DND-41 (cell line): ENCODE results near the gene ARRB2.

Experiments used
- ATAC-seq: fragments of 200-7000 bp; cut with Tn5 transposase; 3 replicates; pipeline ENCODE4 v1.9.1; 2021; ENCODE audit warnings: low read depth; ENCODE audit not compliant: insufficient read depth
- DNase-seq: peaks from one replicate; pipeline ENCODE4 v3.0.0-alpha.2; 2020
- H2AFZ ChIP-seq: 2 replicates; pipeline ENCODE4 v1.6.0; 2012; ENCODE audit warnings: low read depth, low read length
- H3K27ac ChIP-seq: 2 replicates; pipeline ENCODE4 v1.5.1; 2012; ENCODE audit warnings: low read length, inconsistent platforms
- H3K27me3 ChIP-seq: fragments of 200-600 bp; sonication (generic); 2 replicates; pipeline ENCODE4 v1.6.0; 2012; ENCODE audit warnings: low read length, mild to moderate bottlenecking, inconsistent platforms; ENCODE audit not compliant: insufficient read depth, poor library complexity
- H3K36me3 ChIP-seq: 2 replicates; pipeline ENCODE4 v1.5.1; 2012; ENCODE audit warnings: low read length, inconsistent platforms; ENCODE audit not compliant: insufficient read depth
- H3K4me1 ChIP-seq: 2 replicates; pipeline ENCODE4 v1.5.1; 2012; ENCODE audit warnings: mild to moderate bottlenecking, low read length; ENCODE audit not compliant: insufficient read depth
- H3K4me2 ChIP-seq: 2 replicates; pipeline ENCODE4 v1.6.0; 2012; ENCODE audit warnings: mild to moderate bottlenecking, moderate library complexity, low read length, inconsistent platforms; ENCODE audit not compliant: insufficient read depth
- H3K4me3 ChIP-seq, 2 experiments: fragments of 200-600 bp in 1 of 2; shearing (Covaris generic) in 1 of 2; 2 replicates each; pipeline ENCODE4 v1.5.1; 2012 to 2016; ENCODE audit warnings: inconsistent platforms in 2 of 2, low read length in 2 of 2, mild to moderate bottlenecking in 2 of 2, low read depth in 1 of 2, moderate library complexity in 1 of 2
- H3K79me2 ChIP-seq: 2 replicates; pipeline ENCODE4 v1.6.0; 2012; ENCODE audit warnings: low read length, inconsistent platforms; ENCODE audit not compliant: insufficient read depth
- H3K9ac ChIP-seq: 2 replicates; pipeline ENCODE4 v1.6.0; 2012; ENCODE audit warnings: low read depth, mild to moderate bottlenecking, inconsistent platforms, low read length, moderate library complexity
- H3K9me3 ChIP-seq: 2 replicates; pipeline ENCODE4 v1.5.1; 2012; ENCODE audit warnings: low read length, moderate library complexity, mild to moderate bottlenecking, inconsistent platforms; ENCODE audit not compliant: insufficient read depth, severe bottlenecking
- H4K20me1 ChIP-seq: 2 replicates; pipeline ENCODE4 v1.6.0; 2012; ENCODE audit warnings: low read length; ENCODE audit not compliant: insufficient read depth
- EZH2 ChIP-seq: IDR thresholded peaks from 3 replicates; pipeline ENCODE4 v1.6.1; 2012; ENCODE audit warnings: borderline replicate concordance, low read depth, mild to moderate bottlenecking, moderate library complexity, low read length, inconsistent platforms; ENCODE audit not compliant: severe bottlenecking
- TF ChIP-seq, protein P1 (sequence below): IDR thresholded peaks from 2 replicates; pipeline ENCODE4 v1.5.1; 2012; ENCODE audit warnings: borderline replicate concordance, low read length, moderate library complexity, mild to moderate bottlenecking; ENCODE audit not compliant: poor library complexity, severe bottlenecking; ENCODE audit errors: extremely low read depth

The ARRB2 gene

DNA sequence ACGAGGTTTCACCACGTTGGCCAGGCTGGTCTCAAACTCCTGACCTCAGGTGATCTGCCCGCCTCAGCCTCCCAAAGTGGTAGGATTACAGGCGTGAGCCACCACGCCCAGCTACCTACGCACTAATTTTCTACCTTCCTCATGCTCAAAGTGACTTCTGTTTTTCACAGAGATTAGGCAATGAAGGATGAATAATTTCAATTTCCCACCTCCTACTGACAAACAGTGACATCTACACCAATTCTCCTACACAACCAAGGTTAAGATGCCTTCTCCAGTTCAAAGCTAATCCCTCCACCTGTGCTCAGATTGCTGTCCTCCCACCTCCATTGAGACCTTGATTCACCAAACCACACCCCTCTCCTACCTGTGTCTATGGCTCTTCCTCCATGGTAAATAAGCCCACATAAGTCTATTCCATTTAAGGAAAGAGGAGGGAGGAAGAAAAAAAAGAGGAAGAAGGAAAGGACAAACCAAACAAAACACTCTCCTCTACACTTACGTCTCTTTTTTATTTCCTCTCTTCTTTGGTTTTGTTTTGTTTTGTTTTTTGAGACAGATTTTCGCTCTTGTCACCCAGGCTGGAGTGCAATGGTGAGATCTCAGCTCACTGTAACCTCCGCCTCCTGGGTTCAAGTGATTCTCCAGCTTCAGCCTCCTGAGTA lies 15.3 kb downstream of the ARRB2 start:
- H3K9ac ChIP-seq: no peak overlapping the region
- peaks cover under 1% of the 10 kb centered on the region; the same call in 1 of the 2 replicates for H3K36me3 ChIP-seq
- no peaks in the 10 kb centered on the region for H4K20me1 ChIP-seq
- no peak overlapping the region for H2AFZ ChIP-seq
- peaks cover 6% of the 10 kb centered on the region for H3K4me1 ChIP-seq
- no peak overlapping the region for H3K4me3 ChIP-seq
- no peak overlapping the region for H3K4me2 ChIP-seq
- no peak for DNase-seq
- no peaks in the 10 kb centered on the region for H3K79me2 ChIP-seq
- no peak for TF ChIP-seq EZH2
- TF ChIP-seq, protein P1, sequence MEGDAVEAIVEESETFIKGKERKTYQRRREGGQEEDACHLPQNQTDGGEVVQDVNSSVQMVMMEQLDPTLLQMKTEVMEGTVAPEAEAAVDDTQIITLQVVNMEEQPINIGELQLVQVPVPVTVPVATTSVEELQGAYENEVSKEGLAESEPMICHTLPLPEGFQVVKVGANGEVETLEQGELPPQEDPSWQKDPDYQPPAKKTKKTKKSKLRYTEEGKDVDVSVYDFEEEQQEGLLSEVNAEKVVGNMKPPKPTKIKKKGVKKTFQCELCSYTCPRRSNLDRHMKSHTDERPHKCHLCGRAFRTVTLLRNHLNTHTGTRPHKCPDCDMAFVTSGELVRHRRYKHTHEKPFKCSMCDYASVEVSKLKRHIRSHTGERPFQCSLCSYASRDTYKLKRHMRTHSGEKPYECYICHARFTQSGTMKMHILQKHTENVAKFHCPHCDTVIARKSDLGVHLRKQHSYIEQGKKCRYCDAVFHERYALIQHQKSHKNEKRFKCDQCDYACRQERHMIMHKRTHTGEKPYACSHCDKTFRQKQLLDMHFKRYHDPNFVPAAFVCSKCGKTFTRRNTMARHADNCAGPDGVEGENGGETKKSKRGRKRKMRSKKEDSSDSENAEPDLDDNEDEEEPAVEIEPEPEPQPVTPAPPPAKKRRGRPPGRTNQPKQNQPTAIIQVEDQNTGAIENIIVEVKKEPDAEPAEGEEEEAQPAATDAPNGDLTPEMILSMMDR: no peak
- H3K27ac ChIP-seq: no peak overlapping the region
- H3K27me3 ChIP-seq: no peaks in the 10 kb centered on the region
- ATAC-seq: no peak
- no peaks in the 10 kb centered on the region for H3K9me3 ChIP-seq

DNA sequence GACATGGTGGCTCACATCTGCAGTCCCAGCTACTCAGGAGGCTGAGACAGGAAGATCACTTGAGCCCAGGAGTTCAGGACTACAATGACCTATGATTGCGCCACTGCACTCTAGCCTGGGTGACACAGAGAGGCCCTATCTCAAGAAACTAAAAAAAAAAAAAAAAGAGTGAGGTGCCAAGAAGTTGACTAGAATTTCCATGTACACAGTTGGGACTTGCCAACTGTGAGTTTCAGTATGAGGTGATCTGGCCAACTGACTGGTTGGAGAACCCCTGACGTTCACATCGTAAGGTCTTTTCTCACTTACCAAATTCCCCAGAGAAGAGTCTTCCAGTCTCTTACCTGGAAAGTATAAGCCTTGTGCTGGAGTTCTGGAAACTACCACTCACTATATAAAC lies 17.7 kb downstream of the ARRB2 start:
- H4K20me1 ChIP-seq: no peaks in the 10 kb centered on the region
- H3K4me3 ChIP-seq: no peak overlapping the region
- ATAC-seq: no peak
- DNase-seq: no peak
- H3K9ac ChIP-seq: no peak overlapping the region
- no peaks in the 10 kb centered on the region for H3K9me3 ChIP-seq
- H3K36me3 ChIP-seq: peaks cover 7% of the 10 kb centered on the region; the same call in 1 of the 2 replicates
- H3K27me3 ChIP-seq: no peaks in the 10 kb centered on the region
- H2AFZ ChIP-seq: no peak overlapping the region
- H3K4me1 ChIP-seq: peaks cover 20% of the 10 kb centered on the region
- no peak overlapping the region for H3K4me2 ChIP-seq
- TF ChIP-seq EZH2: no peak
- TF ChIP-seq, protein P1: no peak
- peaks cover 8% of the 10 kb centered on the region for H3K79me2 ChIP-seq
- no peak overlapping the region for H3K27ac ChIP-seq

DNA sequence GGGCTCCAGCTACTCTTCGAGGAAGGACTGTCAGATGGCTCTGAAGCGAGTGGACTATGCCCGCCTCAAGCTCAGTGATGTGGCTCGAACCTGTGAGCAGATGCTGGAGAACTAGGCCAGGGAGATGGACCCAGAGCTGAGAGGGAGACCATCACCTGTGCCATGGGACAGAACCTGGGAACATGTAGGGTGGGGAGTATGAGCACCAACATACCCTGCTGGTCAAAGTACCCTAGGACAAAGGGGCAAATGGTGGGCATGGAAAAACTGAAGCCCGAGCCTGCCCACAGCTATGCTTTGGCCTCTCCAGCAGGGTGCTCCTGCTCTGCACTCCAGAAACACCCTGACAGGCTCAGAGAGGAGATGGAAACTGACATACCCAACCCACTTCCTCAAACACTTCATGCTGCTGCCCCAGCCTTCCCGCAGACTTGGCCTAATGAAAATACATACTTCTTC lies 22.7 kb downstream of the ARRB2 start:
- ATAC-seq: no peak
- Histone ChIP-seq H3K4me1 (peaks cover 20% of the 10 kb centered on the region), H3K4me3 (no peak overlapping the region), H3K27ac (no peak overlapping the region), H3K9ac (no peak overlapping the region), H3K4me2 (peak overlapping the region; percentile 69; the same call in 1 of the 2 replicates), H4K20me1 (no peaks in the 10 kb centered on the region), H2AFZ (no peak overlapping the region), H3K9me3 (no peaks in the 10 kb centered on the region), H3K27me3 (peaks cover 2% of the 10 kb centered on the region), H3K79me2 (peaks cover 8% of the 10 kb centered on the region), H3K36me3 (peaks cover 9% of the 10 kb centered on the region; the same call in 1 of the 2 replicates)
- DNase-seq: no peak
- no peak for TF ChIP-seq EZH2
- TF ChIP-seq, protein P1: no peak
